HG03469 (cell line): Measurements from ENCODE around the gene AKAP7.
"Not testable (repeated sequence)": the region's sequence is repeated elsewhere in the genome, so short reads cannot be mapped to it uniquely, and the experiment has no call there.

Experiments
- ATAC-seq: cut with Tn5 transposase; IDR thresholded peaks from one replicate; pipeline ENCODE4 v1.9.1; 2021; ENCODE audit warnings: mild to moderate bottlenecking, moderate library complexity, moderate number of reproducible peaks; ENCODE audit not compliant: unreplicated experiment

Gene AKAP7

DNA sequence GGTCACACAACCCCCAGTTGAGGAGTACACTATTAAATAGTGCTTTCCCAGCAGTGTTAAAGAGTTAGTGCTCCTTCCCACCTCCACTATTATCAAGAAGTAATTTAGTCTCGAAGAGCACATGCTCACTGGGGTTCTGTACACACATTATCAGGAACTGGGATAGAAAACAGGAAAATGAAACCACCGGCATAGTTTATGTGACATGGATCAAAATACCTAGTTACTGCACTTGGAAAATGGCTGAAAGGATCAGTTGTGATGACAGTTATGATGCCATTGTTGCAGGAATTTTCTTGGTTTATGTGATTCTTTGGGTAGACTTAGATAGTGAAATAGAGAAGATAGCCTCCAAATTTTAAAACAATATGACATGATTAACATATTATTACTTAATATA lies 152.9 kb downstream of the AKAP7 start:
- ATAC-seq, result no peak

DNA sequence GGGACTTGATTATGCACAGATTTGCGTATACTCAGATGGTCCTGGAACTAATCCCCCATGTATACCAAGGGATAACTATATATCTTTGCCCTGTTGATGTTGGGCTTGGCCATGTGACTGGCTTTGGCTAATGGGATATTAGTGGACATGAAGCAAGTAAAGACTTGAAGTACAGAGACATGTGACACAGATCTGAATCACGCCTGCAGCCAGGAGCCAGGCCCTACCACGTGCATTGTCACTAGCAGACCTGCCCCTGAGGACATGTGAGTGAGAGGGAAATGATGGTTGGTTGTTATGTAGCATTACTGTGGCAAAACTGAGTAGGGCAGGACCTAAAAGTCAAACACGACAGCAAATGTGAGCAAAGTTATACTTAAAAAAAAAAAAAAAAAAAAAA lies 155.7 kb downstream of the AKAP7 start:
- ATAC-seq, result no peak

DNA sequence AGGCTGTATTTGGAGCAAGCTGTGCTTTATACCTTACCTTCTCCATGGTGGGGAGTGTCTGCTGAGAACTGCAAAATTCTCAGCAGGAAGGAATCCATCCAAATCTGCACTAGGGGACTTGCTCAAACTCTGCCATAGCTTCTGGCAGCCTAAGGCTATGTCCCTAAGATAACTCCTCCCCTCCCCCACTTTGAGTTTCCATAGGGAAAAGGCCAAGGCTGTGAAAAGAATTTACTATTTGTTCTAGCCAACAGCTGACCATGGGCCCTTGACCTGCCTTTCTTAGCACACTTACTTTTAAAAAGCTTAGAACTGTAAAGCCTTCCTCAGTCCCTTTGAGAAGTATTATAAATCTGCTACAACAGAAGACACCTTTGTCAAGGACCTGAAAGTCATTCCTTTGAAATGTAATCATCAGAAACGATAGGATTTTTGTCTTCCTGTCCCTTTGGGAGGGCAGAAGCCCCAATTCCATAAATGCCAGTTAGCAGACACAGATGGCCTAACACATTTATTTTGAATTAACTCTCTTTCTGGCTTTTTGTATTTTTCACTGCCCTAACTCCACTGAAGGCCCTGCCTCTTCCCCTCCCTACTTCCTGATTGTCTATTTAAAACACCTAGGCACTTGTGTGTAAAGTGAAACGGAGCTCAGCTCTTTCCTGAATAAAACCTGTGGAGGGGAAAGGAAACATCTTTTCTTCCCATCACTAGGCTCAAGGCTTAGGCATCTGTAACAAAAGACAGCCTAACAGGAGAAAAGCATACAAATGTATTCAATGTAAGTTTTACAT lies 157.1 kb downstream of the AKAP7 start:
- no peak for ATAC-seq

DNA sequence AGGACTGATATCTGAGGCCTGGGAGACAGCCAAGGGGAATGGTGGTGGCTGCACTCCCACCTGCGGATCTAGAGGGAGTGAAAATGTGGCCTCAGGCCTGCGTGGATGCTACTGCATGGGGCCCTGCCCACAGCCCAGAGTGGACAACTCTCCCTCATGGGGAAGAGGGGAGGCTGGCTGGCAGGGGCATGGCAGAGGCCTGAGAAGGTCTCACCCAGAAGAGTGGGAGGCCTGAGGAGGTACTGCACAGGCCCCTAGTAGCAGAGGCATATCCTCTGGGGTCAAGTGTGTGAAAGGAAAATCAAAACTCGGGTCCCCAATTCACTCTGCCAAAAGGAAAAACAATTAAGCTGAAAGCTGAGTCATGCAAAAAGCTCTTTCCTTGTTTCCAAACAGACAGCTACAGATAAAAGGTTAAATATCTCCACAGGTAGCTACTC lies 158.2 kb downstream of the AKAP7 start:
- no peak for ATAC-seq

DNA sequence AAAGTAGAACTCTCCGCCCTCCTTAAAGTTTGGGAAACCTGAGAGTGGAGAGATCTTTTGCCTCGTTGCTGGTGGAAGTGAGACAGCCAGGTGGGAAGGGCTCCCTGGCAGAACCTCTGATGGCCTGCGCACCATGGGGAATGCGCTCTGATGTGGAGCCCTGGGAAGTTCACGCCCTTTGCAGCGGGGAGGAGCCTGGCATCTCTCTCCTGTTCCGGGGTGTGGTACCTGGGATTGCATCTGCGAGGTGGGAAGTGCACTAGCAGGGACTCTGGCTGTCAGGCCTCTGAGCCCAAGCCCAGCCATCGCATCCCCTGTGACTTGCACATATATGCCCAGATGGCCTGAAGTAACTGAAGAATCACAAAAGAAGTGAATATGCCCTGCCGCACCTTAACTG lies 159.8 kb downstream of the AKAP7 start:
- no peak for ATAC-seq

DNA sequence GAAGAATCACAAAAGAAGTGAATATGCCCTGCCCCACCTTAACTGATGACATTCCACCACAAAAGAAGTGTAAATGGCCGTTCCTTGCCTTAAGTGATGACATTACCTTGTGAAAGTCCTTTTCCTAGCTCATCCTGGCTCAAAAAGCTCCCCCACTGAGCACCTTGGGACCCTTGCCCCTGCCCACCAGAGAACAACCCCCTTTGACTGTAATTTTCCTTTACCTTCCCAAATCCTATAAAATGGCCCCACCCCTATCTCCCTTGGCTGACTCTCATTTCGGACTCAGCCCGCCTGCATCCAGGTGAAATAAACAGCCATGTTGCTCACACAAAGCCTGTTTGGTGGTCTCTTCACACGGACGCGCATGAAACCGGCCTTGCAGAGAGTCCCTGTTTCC lies 165.6 kb downstream of the AKAP7 start:
- ATAC-seq, result not testable (repeated sequence)

DNA sequence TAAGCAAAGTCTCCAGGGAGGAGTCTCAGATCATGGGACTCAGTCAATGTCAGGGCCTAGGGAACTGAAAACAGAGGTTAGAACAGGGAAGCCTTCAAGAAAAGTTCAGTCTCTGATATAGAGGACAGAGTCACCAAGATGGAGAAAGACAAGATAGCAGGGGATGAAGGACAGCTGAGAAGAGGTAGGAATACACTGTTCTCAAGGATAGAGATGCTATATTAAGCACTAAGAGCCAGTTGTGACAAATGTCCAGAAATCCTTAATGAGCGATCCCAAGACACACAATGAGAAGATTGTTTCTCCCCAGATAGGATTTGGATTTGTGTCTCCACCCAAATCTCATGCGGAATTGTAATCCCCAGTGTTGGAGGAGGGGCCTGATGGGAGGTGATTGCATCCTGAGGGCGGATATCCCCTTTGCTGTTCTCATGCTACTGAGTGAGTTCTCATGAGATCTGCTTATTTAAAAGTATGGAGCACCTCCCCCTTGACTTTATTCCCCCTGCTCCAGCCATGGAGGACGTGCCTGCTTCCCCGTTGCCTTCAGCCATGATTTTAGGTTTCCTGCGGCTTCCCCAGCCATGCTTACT lies 168.2 kb downstream of the AKAP7 start:
- no peak for ATAC-seq

DNA sequence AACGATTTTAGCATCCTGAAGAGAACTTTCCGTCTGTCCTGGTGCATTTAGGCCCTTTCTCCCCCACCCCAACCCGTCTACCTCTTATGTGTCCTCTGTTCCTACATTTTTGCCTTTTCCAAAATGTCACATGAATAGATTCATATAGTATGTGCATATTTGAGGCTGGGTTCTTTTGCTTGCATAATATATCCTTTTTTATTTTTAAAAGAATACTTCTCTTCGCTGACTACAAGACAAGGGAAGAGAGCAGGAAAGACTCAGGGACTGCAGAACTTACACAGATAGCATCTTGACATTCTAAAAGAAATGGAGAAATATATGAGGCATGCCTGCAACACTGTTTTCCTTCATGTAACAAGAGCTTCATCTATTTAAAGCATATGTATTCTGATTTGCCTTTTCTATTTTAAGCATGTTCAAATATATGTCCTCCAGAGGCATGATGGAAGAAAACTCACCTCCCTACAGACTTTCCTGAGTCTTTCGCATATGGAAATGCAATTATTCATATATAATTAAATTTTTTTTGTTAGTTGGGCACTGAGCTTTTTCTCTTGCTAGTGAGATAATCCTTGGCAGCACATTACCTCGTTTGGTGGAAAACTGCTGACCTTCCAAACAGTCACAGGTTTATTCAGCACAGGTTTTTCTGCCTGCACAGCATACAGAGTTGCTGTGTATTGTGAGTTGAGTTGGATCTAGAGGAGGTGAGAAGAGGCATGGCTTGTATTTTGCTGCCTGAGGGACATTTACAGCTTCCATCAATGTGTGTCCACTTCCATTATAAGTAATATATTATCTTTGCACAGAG lies 170.0 kb downstream of the AKAP7 start:
- no peak for ATAC-seq

DNA sequence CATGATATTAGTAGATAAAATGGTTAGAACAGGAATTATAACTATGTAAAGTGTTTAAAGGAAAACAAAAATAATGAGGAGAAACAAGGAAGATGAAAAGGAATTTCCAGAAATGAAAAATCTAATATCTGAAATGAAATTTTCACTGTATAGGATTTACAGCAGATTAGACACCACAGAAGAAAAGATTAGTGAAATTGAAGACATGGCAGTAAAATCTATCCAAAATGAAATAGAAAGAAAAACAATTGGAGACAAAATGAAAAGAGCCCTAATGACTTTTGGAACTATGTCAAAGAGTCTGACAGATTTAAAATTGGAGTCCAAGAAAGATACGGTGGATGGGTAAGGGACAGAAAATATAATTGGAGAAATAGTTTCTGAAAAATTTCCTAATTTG lies 174.2 kb downstream of the AKAP7 start:
- ATAC-seq, result no peak

DNA sequence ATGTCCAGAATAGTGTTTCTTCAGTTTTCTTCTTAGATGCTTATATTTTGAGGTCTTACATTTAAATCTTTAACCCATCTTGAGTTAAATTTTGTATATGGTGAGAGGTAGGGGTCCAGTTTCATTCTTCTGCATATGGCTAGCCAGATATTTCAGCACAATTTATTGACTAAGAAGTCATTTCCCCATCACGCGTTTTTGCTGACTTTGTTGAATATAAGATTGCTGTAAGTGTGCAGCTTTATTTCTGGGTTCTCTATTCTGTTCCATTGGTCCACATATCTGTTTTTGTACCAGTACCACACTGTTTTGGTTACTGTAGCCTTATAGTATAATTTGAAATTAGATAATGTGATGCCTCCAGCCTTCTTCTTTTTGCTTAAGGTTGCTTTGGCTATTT lies 179.6 kb downstream of the AKAP7 start:
- no peak for ATAC-seq

DNA sequence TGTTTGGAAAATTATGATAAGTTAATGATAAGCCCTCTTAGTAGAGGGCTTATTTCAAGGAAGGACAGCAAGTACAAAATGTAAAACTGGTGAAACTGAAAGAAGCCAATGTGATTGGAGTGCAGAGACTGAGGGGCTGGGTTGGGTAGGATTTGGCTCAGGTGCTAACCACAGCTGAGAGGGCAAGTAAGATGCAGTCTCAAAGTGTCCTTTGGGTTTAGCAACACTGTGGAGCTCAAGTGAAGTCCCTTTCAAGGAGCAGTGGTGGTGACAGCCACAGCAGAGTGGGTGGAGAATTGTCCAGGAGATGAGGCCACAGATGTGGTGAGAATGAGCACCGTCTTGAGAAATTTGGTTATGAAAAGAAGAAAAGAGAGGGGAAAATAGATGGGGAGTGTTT lies 181.4 kb downstream of the AKAP7 start:
- ATAC-seq, result no peak

DNA sequence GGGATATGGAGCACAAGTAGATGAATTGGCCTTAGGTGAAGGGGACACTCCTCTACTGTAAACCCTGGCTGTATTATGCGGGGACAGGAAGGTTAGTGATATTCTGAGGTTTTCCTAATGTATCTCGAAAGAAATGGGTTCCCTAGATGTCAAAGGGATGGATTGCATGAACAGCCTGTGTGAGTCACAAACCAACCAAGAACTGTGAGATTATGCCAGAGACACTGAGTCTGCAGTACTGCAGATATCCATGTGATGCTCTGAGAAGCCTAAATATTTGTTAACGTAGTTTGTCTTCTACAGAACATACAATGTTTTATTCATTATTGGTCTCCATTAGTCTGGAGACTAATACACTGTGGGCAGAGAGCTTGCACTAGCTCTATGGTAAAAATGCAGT lies 182.2 kb downstream of the AKAP7 start:
- ATAC-seq, result no peak

DNA sequence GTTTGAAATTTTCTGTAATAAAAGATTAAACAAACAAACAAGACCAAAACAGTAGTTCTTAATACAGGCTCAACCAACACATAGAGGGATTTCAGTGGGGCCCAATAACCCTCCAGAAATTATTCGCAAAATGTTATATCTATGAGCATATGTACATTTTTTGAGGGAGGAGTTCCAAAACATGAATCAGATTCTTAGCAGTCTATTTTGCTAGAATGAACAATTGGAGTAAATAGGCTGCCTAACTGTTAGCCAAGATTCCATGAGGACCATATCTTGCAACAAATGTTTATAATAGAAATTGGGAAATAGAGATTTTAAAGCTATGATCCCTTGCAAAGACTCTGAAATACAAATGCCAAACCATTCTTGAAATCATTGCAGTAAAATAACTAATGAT lies 186.3 kb downstream of the AKAP7 start:
- ATAC-seq, result no peak

DNA sequence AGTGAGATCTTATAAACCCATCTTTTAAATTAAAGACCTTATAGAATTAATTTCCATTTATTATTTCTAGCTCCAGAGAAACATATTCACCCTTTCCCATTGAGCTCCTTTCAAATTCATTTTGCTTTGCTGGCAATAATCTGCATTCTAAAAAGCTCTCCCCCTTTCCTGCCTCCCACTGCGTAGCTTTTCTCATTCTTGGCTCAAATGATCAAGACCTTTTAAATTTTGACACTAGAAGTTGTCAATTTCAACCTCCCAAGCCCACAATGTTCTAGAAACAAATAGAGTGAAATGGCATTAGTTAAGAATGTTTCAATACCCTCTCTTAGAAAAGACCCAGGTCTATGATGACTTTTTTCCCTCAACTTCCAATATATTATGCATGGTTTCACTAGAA lies 186.9 kb downstream of the AKAP7 start:
- no peak for ATAC-seq

DNA sequence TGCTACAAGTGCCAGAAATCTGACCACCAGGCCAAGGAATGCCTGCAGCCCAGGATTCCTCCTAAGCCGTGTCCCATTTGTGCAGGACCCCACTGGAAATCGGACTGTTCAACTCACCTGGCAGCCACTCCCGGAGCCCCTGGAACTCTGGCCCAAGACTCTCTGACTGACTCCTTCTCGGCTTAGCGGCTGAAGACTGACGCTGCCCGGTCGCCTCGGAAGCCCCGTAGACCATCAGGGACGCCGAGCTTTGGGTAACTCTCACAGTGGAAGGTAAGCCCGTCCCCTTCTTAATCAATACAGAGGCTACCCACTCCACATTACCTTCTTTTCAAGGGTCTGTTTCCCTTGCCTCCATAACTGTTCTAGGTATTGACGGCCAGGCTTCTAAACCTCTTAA lies 190.4 kb downstream of the AKAP7 start:
- ATAC-seq, result not testable (repeated sequence)

DNA sequence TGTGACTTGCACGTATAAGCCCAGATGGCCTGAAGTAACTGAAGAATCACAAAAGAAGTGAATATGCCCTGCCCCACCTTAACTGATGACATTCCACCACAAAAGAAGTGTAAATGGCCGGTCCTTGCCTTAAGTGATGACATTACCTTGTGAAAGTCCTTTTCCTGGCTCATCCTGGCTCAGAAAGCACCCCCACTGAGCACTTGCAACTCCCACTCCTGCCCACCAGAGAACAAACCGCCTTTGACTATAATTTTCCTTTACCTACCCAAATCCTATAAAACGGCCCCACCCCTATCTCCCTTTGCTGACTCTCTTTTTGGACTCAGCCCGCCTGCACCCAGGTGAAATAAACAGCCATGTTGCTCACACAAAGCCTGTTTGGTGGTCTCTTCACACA lies 193.5 kb downstream of the AKAP7 start:
- not testable (repeated sequence) for ATAC-seq

DNA sequence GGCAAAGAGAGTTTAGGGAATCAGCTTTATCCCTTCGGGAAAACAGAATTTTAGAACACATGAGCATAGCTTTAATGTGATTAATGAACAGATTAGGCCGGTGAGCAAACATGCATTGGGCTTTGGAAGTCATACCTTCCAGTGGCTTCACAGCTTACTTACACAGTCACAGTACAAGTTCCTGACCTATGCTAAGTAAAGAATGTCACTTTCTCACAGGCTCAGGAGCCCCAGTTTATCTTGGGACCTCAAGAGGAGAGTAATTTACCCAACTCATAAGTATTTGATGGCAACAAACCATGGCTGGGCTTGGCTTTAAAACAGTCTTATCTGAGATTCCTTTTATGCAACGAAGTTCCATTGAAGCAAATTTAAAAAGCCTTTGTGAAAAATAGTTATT lies 195.9 kb downstream of the AKAP7 start:
- no peak for ATAC-seq

DNA sequence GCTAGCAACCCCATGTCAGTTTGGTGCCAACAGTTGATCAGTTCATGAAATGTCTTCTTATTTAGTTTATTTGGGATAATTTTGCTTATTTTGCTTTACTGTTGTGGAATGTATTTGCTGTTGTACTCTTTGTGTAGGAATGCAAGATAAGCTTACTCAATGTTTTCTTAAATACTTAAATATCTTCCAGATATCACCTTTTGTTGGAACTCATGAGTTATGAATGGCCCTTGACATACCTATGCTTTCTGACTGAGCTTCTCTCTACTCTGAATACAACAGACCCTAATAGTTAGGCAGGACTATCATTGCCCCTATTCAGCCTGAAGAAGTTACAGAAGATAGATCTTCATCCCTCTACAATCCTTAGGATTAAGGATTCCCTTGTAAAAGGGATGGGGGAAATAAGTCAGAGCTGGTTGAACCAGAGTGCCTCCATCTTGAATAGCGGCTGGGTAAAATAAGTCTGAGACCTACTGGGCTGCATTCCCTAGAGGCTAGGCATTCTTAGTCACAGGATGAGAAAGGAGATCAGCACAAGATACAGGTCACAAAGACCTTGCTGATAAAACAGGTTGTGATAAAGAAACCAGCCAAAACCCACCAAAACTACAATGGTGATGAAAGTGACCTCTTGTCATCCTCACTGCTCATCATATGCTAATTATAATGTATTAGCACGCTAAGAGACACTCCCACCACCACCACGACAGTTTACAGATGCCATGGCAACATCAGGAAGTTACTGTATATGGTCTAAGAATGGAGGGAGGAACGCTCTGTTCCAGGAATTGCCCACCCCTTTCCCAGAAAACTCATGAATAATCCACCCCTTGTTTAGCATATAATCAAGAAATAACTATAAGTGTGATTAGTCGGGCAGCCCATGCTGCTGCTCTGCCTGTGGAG lies 196.9 kb downstream of the AKAP7 start:
- no peak for ATAC-seq
